T-helper 2 cell treated with Interferon-gamma antibody and Interleukin-4, amounts not matched to agents 100 ng/mL and 5 ng/mL, for 36 hours (primary cell): ENCODE results near the gene RAB29. TPM values are rescaled to one million over a fixed set of nuclear protein-coding genes. Genes with fewer than 3 reads are reported as not detected.
"Not testable (repeated sequence)": the region's sequence is repeated elsewhere in the genome, so short reads cannot be mapped to it uniquely, and the experiment has no call there.

Experiments used
- intact Hi-C: fragments of 100-400 bp; cut with micrococcal nuclease; formaldehyde crosslinking; loops from one replicate; pipeline ENCODE4 v1.15.1; 2023
- total RNA-seq: library from RNA; stranded (reverse); gene quantifications from 2 replicates; pipeline ENCODE4 v1.2.3, GENCODE V29; 2022

Gene RAB29
- total RNA-seq, 1 donor from 2014 or later = 42.1 TPM

DNA sequence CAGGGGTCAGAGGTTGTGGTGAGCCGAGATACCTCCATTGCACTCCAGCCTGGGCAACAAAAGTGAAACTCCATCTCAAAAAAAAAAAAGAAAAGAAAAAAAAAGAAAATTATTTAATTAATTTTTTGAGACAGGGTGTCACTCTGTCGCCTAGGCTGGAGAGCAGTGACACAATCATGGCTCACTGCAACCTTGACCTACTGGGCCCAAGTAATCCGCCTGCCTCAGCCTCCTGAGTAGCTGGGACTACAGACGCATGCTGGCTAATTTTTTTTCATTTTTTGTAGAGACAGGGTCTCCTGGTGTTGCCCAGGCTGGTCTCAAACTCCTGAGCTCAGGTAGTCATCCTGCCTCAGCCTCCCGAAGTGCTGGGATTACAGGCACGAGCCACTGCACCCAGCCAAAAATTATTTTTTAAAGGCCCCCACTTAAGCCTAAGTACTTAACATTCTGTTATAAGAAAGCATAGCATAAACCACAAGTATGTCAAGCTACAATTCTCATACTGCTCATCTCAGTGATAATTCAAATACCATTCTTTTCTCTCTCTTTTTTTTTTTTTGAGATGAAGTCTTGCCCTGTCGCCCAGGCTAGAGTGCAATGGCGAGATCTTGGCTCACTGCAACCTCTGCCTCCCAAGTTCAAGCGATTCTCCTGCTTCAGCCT lies 45.2 kb downstream of the RAB29 start:
- intact Hi-C loops = no loop called here

DNA sequence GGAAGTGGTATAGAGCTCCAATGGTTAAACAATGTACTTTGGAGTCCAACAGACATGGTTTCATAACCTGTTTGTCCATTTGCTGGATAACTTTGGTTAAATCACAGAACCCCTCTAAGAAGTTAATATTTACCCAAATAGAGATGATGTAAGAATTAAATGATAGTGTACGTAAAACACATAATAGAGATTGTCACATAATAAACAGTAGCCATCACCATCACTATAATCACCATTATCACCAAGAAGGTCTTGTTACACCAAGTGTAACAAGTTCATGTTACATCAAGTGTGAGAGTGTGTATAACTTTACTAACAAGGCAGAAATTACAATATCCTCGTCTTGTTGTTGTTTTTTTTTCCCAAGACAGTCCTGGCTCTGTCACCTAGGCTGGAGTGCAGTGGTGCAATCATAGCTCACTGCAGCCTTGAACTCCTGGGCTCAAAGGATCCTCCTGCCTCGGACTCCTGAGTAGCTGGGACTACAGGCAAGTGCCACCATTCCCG lies 48.6 kb downstream of the RAB29 start:
- intact Hi-C loops = no loop called here

DNA sequence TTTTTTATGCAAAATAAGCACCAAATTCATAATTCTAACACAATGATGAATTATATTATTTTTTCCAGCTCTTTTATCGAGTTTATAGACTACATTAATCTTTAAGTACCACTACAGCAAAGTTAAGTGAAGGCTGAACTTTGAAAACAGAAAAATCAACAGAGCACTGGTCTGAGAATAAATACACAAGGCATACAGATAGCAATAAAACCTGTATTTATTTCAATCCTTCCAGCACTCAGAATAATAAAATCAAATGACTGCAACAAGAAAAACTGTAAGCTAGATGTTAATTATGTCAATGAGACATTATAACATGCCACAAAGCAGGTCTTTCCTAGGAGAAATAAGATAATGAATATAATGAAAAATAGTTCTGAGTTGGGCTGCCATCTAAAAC lies 49.8 kb downstream of the RAB29 start:
- intact Hi-C loops = no loop called here

DNA sequence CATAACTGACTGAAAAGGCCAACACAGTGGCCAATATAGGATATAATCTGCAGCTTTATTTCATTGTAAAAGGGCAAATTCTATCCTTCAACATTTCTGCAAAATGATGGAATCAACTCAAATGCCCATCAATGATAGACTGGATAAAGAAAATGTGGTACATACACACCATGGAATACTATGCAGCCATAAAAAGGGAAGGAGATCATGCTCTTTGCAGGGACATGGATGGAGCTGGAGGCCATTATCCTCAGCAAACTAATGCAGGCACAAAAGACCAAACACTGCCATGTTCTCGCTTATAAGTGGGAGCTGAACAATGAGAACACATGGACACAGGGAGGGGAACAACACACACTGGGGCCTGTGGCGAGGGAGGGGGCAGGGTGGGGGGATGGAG lies 54.5 kb downstream of the RAB29 start:
- intact Hi-C loops = not testable (repeated sequence)

DNA sequence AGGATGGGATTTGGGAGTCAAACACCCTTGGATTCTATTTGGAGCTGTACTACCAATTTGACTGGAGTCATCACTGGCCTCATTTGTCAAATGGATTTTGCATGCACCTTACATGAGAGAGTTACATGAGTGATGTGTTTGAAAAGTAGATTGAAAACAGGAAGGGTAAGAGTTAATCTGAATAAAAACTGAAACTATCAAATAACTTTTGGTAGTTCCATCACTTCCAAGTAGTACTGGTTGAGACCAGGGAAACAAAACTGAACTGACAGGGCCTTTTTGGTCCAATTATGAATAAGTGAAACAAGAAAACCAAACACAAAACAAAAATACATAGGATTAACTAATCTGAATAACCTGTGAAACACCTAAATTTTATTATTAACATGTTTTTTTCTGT lies 55.5 kb downstream of the RAB29 start:
- intact Hi-C loops = no loop called here

DNA sequence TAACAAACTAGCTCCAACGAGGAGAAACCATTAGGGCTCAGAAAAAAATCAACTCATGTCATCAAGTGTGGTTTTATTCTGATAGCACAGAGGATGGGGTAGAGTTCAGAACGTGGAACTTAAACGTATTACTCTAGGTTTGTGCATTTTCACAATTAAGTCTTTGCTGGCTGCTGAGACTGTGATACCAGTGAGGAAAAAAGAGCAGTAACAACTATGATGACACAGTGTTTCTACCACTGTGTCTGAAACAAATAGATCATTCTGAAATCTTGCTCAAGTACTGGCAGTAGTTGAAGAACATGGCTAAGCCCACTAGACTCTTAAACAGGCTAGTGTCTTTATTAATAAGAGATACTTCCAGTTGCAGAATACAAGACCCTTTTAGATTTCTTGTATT lies 56.3 kb downstream of the RAB29 start:
- intact Hi-C loops = no loop called here

Other genes with a start within 250 kb of the RAB29 start
- gene ELK4, start 143.5 kb downstream of the RAB29 start, total RNA-seq = 95.1 and 97.3 TPM in 2 replicates
- 0.16 and 0.23 TPM in 2 replicates for gene SLC45A3, start 95.0 kb downstream of the RAB29 start, total RNA-seq
- 188 and 191 TPM in 2 replicates for gene NUCKS1, start 25.3 kb downstream of the RAB29 start, total RNA-seq
- gene SLC41A1, start 37.7 kb upstream of the RAB29 start, total RNA-seq = 19.8 and 20.5 TPM in 2 replicates
- gene PM20D1, start 74.7 kb upstream of the RAB29 start, total RNA-seq = 1.0 and 1.2 TPM in 2 replicates
- gene SLC26A9, start 168.0 kb upstream of the RAB29 start, total RNA-seq = not detected in 2 replicates
- not detected in 2 replicates for gene RAB7B, start 227.9 kb upstream of the RAB29 start, total RNA-seq
- gene CTSE, start 248.4 kb upstream of the RAB29 start, total RNA-seq = not detected in 2 replicates